A673 (cell line): ENCODE measurements around the gene TPM4.

Experiments used
- EZH2 ChIP-seq: fragments of 200-600 bp; sonication (generic); IDR thresholded peaks from 2 replicates; pipeline ENCODE4 v1.6.1; 2017; ENCODE audit warnings: borderline replicate concordance, low read depth, mild to moderate bottlenecking, mixed read lengths, antibody characterized with exemption, low read length; ENCODE audit not compliant: poor library complexity, severe bottlenecking
- TF ChIP-seq, protein P1 (sequence below): fragments of 300-800, 200-600 bp; sonication (generic); conservative IDR thresholded peaks from 2 replicates; pipeline ENCODE4 v1.5.1; 2017; ENCODE audit warnings: low read depth, mild to moderate bottlenecking, antibody characterized with exemption, low read length, moderate library complexity, mixed read lengths

DNA sequence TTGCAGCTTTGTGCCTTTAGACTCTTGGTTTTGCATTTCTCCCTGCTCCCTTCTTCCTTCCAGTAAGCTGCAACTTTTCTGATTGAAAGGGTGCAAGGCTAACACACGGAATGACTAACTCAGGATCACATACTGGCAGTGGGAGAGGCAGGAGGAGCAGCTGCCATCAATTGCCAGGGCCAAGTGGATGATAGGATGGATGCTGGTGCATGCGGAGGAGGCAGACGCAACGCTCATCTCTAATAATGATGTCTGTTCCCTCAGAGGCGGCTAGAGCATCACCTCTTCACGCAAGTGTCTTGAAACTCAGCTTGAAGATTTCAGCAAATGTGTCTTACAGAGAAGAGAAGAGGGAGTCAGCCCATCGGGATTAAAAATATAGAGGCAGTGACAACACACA, 49.5 kb upstream of the TPM4 start:
- TF ChIP-seq, protein P1, sequence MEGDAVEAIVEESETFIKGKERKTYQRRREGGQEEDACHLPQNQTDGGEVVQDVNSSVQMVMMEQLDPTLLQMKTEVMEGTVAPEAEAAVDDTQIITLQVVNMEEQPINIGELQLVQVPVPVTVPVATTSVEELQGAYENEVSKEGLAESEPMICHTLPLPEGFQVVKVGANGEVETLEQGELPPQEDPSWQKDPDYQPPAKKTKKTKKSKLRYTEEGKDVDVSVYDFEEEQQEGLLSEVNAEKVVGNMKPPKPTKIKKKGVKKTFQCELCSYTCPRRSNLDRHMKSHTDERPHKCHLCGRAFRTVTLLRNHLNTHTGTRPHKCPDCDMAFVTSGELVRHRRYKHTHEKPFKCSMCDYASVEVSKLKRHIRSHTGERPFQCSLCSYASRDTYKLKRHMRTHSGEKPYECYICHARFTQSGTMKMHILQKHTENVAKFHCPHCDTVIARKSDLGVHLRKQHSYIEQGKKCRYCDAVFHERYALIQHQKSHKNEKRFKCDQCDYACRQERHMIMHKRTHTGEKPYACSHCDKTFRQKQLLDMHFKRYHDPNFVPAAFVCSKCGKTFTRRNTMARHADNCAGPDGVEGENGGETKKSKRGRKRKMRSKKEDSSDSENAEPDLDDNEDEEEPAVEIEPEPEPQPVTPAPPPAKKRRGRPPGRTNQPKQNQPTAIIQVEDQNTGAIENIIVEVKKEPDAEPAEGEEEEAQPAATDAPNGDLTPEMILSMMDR = no peak
- TF ChIP-seq EZH2 = no peak
